ENCODE results near the gene LHFPL3.

GRCh38 chr7:104700336-104700735 is 371.9 kb downstream of the LHFPL3 start:
- no peak for TF ChIP-seq EZH2 (IDR thresholded peaks at IDR 0.05)
- TF ChIP-seq, protein P1, sequence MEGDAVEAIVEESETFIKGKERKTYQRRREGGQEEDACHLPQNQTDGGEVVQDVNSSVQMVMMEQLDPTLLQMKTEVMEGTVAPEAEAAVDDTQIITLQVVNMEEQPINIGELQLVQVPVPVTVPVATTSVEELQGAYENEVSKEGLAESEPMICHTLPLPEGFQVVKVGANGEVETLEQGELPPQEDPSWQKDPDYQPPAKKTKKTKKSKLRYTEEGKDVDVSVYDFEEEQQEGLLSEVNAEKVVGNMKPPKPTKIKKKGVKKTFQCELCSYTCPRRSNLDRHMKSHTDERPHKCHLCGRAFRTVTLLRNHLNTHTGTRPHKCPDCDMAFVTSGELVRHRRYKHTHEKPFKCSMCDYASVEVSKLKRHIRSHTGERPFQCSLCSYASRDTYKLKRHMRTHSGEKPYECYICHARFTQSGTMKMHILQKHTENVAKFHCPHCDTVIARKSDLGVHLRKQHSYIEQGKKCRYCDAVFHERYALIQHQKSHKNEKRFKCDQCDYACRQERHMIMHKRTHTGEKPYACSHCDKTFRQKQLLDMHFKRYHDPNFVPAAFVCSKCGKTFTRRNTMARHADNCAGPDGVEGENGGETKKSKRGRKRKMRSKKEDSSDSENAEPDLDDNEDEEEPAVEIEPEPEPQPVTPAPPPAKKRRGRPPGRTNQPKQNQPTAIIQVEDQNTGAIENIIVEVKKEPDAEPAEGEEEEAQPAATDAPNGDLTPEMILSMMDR (IDR thresholded peaks at IDR 0.05), result no peak
- no peak for TF ChIP-seq EZH2phosphoT487 (IDR thresholded peaks at IDR 0.05)
